ENCODE measurements around the gene ZBTB18.
A peak's percentile ranks its signal among the peaks of the same experiment; 100 is the strongest.
"Not testable (repeated sequence)": the region's sequence is repeated elsewhere in the genome, so short reads cannot be mapped to it uniquely, and the experiment has no call there.

The ZBTB18 gene

GRCh38 chr1:244010703-244011123 is 40.4 kb upstream of the ZBTB18 start:
- H3K27ac ChIP-seq, result no peak overlapping the region
- DNase-seq (ENCODE audit: low spot score), result no peak
- TF ChIP-seq, protein P1, sequence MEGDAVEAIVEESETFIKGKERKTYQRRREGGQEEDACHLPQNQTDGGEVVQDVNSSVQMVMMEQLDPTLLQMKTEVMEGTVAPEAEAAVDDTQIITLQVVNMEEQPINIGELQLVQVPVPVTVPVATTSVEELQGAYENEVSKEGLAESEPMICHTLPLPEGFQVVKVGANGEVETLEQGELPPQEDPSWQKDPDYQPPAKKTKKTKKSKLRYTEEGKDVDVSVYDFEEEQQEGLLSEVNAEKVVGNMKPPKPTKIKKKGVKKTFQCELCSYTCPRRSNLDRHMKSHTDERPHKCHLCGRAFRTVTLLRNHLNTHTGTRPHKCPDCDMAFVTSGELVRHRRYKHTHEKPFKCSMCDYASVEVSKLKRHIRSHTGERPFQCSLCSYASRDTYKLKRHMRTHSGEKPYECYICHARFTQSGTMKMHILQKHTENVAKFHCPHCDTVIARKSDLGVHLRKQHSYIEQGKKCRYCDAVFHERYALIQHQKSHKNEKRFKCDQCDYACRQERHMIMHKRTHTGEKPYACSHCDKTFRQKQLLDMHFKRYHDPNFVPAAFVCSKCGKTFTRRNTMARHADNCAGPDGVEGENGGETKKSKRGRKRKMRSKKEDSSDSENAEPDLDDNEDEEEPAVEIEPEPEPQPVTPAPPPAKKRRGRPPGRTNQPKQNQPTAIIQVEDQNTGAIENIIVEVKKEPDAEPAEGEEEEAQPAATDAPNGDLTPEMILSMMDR (conservative IDR thresholded peaks at IDR 0.05; ENCODE audit: low read depth), result no peak
- CTCF ChIA-PET, result no interaction called here
- POLR2A ChIA-PET (ENCODE audit: low non-redundant PET), result no interaction called here

DNA sequence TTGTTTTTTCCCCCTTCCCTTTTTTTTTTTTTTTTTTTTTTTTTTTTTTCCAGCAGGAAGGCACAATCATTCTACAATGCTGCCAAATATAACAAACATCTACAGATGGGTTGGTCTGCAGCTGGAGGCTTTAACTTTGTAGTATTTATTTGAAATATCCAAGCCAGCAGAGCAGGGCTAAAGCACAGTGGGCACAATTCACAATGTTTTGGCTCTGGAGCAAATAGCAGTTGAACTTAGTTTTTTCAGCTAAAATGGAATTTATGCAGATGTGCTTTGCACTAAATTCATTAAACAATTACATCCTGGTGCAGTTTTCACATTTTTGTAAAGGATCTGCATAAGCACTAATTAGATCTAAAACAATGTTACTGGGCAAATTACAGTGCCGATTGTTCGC is 39.8 kb upstream of the ZBTB18 start:
- CTCF ChIA-PET, result no interaction called here
- POLR2A ChIA-PET (ENCODE audit: low non-redundant PET), result no interaction called here
- TF ChIP-seq, protein P1 (conservative IDR thresholded peaks at IDR 0.05; ENCODE audit: low read depth), result no peak
- DNase-seq (ENCODE audit: low spot score), result no peak
- no peak overlapping the region for H3K27ac ChIP-seq

DNA sequence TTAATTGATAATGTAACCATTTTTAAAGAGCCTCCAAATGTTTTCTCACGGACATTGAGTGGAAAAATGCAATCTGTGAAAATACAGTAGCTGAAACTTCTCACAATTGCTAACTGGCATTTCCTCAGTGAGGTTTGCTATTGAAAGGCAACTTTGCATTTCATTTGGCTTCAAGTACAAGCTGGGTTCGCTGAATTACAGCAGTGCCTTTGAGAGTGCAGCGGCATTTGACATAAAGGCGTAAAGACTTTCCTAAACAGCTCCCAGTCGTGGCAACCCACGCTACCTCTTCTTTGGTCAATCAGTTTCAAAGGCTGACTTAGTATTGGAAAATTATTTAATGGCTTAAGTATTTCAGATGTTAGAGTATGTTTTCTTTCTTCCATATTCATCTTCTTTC is 39.3 kb upstream of the ZBTB18 start:
- DNase-seq (ENCODE audit: low spot score), result no peak
- POLR2A ChIA-PET (ENCODE audit: low non-redundant PET), result no interaction called here
- H3K27ac ChIP-seq, result no peak overlapping the region
- TF ChIP-seq, protein P1 (conservative IDR thresholded peaks at IDR 0.05; ENCODE audit: low read depth), result no peak
- CTCF ChIA-PET, result no interaction called here

DNA sequence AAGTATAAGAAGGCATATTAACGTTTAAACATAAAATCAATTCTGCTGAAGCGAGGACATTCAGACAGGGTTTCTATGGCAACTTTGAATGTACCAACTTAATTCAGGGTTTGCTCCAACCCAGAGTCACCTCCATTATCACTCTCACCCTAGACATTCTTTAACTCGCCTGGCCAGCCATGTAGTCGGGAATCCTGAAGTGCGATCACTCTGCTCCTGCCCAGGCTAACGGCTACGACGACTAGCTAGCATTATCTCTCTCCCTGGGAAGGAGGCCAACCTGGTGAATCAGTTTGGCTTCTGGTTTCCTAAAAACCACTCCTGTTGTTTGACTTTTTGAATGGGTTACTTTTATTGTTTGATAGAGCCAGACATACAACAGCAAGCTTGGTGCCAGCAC is 38.9 kb upstream of the ZBTB18 start:
- ChIA-PET CTCF (interaction anchor here (0.6 kb wide), 1 partner anchor 488 kb away, joined by 3 read pairs; no protein-coding TSS in a partner anchor), POLR2A (ENCODE audit: low non-redundant PET) (no interaction called here)
- TF ChIP-seq, protein P1 (conservative IDR thresholded peaks at IDR 0.05; ENCODE audit: low read depth), result no peak
- H3K27ac ChIP-seq, result no peak overlapping the region
- DNase-seq (ENCODE audit: low spot score), result peak; percentile 39

- no peak for DNase-seq (ENCODE audit: low spot score)
- ChIA-PET CTCF (no interaction called here), POLR2A (ENCODE audit: low non-redundant PET) (no interaction called here)
- TF ChIP-seq, protein P1 (conservative IDR thresholded peaks at IDR 0.05; ENCODE audit: low read depth), result no peak
- H3K27ac ChIP-seq, result no peak overlapping the region
Measured at GRCh38 chr1:244013100-244013499, 38.0 kb upstream of the ZBTB18 start.

GRCh38 chr1:244014862-244015261 is 36.2 kb upstream of the ZBTB18 start:
- DNase-seq (ENCODE audit: low spot score); H3K27ac ChIP-seq; POLR2A ChIA-PET (ENCODE audit: low non-redundant PET): not testable (repeated sequence)
- CTCF ChIA-PET, result interaction anchor here (0.6 to 0.8 kb wide), 3 partner anchors 210 to 579 kb away, joined by 3 read pairs; no protein-coding TSS in a partner anchor

- no peak overlapping the region for H3K27ac ChIP-seq
- TF ChIP-seq, protein P1 (conservative IDR thresholded peaks at IDR 0.05; ENCODE audit: low read depth), result no peak
- ChIA-PET POLR2A (ENCODE audit: low non-redundant PET) (no interaction called here), CTCF (no interaction called here)
- no peak for DNase-seq (ENCODE audit: low spot score)
Measured at GRCh38 chr1:244019982-244020485, 31.0 kb upstream of the ZBTB18 start.

All from RWPE1 (cell line).